Stimulated activated CD4-positive, alpha-beta T cell treated with anti-CD3 and anti-CD28 coated beads, Interleukin-12 subunit alpha, Interleukin-12 subunit beta, amount 100 ng/mL, for 48 hours (primary cell): ENCODE results near the gene UBE2H.

Experiments used
- DNase-seq, 3 donors: peaks; one replicate each; pipeline ENCODE4 v3.0.0-alpha.2; 2020; ENCODE audit warnings: low read depth in 2 of 3, low spot score in 1 of 3

UBE2H gene

DNA sequence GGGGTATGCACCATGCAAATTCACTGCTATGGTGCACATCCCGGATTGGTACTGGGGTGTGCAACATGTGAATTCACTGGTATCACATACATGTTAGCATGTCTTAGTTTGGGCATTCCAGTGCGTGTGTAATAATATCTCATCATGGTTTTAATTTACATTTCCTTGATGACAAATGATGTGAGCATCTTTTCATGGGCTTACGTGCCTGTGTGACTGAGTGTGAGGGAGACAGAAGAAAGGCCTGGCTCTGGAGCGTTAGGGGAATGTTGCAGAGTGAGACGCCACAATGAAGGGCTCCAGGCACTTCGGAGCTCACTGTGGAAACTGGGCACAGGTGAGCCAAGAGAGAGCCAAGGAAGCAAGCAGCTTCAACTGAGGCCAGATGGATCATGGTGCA, 162.6 kb downstream of the UBE2H start:
- no peak for DNase-seq

DNA sequence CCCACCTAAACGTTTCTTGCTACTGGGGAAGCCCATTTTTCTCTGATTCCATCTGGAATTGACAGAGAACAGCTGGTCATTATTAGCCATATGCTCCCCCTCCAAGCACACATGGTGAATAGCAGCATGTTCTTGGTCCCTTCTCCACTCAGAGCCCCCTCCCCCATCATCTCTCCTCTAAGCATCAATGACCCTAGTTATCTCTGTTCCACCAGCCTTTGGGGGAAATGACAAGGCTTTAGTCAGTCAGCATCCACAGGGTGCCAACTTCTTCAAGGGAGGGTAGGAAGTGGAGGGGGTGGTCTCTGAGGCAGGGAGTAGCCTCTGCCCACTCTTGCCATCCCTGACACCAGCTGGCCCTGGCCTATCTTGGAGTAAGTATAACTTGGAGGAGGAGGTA, 163.1 kb downstream of the UBE2H start:
- DNase-seq = no peak

DNA sequence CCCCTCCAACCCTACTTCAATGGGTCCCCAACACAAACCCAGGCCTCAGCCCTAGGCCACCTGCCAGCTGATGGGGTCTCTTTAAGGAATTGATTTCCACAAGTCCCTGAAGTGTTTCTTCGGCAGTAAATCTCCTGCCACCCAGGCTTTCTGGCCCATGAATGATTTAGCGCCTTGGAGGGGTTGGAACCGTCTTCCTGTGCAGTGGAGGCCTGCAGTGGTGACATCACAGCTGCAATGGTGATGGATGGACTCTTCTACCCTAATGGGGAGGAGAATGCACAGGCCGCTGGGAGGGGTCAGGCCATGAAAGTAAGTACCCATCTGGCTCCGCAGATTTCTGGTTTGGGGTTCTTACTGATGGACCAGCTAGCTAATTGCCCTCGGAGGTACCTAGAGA, 163.8 kb downstream of the UBE2H start:
- no peak for DNase-seq

DNA sequence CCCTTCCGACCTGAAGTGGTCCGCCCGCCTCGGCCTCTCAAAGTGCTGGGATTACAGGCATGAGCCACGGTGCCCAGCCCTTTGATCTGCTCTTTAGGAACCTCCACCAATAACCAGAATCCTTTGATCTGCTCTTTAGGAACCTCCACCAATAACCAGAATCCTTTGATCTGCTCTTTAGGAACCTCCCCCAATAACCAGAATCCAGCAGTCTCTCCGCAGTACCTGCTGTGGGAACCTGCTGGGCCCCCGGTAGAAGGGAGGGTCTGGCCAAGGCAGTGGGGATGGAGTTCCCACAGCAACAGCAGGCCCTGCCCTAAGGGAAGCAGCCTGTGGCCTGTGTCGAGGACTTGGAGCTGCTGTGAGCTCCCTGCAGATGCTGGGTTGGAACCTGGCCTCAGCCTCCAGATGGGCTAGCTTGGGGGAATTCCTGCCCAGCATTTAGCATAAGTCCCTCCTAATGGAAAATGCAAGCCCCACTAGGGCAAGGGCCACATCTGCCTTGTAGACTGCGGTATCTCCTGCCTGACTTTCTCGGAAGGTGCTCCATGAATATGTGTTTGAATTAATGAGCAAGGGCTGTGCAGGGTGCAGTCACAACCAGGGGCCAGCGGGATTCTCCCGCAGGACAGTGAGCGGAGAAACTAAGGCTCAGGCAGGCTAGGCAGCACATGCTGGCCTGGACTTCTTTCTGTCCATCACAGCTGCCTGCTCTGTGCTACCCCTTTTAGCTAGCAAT, 165.8 kb downstream of the UBE2H start:
- DNase-seq = no peak

DNA sequence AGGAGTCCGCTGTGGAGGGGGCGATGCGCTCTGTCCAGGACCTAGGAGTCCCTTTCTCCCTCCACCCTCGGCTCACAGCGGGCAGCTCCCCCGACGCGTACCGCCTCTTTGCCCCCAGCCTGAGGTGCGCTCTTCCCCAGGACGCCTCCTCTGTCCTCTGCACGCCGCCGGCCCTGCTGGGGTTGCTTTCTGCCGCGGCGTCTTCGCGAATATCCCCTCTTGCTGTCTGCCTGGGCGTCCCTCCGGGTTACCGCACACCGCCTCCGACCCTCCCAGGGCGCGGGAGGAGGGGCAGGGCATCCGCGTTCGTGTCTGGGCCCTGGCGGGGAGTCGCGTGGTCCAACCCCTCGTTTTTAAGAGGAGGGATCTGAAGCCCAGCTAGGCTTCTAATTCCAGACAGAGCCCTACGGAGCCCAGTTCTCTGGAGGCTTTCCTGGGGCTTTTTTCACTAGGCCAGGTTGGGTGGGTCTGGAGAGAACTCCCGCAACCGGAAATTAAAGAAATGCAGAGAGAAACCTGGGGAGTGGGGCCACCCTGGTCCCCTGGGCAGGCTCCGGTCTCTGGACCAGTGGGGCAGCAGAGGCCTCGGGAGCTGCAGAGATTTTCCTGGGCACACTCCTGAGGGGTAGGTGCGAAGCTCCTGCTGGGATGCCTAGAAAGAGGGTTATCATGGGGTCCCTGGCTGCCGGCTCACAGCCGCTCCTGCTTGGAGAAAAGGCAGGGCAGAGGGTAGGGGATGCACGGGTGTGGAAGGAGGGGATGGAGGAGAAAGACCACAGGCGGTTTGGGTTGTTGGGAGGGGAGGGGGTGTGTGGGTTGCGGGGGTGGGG, 166.9 kb downstream of the UBE2H start:
- DNase-seq = no peak

DNA sequence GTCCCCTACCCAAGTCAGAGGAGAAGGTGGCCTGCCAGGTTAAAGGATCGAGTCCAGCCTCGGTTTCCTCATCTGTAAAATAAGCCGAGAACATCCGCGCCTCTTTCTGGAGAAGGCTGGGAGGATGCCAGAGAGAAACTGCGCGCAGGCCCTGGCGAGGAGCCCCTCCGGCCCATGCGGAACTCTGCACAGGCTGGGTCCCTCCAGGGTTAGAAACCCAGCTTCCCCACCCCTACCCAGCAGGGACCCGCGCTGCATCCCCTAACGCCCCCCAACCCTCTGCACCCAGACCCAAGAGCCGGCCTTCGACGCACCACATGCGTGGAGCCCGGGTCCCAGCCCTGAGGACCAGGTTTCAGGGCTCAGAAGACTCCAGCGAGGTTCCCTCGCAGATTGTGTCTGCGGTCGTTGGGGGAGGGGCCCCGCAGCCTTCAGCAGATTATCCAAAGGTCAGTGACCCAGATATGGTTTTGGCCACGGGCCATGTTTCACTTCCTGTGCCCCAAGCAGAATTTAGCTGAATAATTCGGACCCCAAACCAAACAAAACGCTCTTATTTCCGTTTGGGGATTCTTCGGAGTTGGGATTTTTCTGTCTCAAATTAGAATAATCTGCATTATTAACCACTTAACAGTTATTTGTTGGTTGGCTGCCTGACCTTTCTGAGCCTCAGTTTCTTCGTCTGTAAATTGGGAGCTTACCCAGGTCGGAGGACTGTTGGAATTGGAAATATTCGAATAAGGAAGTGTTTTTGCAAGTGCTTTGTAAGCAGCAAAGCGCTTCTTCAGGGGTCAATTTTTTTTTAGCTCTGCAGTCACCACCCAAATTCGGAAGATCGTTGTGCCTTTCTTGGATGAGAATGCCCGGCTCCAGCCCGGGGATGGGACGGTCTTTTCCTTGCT, 167.7 kb downstream of the UBE2H start:
- DNase-seq = no peak

DNA sequence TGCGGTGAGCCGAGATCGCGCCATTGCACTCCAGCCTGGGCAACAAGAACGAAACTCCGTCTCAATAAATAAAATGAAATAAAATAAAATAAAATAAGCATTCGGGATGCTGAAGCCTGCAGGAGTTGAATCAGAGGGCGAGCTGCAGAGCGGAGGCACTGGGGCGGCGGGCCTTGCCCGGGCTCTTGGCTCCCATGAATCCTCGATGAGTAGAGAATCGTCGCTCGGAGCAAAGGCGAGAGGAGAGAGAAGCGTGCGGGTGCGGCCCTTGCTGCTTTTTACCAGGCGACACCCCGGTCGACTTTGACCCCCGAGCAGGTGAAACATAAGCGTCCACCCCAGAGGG, 168.3 kb downstream of the UBE2H start:
- no peak for DNase-seq

DNA sequence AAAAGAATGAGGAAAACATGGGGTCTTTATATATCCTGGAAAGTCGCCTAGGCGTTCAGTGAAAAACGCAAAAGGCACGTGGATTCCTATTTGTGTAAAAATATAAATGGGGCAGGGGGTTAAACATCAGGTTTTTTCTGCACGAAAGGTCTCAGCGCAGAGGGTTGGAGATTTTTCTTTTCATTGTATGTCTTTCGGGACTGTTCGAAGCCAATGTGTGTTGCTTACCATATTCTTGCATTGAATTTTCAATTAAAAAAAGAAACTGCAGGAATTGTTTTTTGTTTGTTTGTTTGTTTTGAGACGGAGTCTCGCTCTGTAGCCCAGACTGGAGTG, 169.2 kb downstream of the UBE2H start:
- DNase-seq = no peak

DNA sequence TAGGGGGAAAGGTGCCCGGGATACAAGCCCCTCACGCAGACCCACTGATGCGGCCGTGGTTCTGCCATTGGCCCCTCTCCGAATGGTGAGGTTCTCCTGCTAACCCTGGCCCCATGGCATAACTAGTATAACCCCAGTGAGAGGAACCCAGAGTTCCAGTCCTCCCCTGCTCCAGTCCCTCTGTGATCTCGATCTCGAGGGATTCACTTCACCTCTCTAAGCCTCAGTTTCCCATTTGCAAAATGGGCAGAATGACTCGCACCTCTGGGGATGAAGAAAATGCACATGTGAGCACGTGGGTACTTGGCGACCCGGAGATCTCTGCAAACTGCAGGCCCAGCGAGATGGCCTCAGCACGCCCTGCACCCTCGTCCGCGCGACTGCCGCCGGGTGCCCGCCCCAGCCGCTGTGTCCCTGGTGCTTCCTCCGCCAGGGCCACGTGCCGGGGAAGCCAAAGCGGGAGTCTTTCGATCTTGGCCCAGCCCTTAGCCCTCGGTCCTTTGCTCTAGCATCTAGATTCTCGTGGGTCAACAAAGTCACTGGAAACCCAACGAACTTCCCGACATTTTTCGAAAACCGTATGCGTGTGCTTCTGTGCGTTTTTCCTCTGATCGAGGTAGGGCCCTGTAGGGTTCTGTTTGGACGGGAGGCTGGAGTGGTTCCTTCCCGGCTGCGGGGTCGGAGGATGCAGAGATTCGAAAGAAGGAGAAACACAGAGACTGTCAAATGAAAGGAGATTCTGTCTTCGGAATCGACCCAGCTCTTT, 169.8 kb downstream of the UBE2H start:
- no peak for DNase-seq

DNA sequence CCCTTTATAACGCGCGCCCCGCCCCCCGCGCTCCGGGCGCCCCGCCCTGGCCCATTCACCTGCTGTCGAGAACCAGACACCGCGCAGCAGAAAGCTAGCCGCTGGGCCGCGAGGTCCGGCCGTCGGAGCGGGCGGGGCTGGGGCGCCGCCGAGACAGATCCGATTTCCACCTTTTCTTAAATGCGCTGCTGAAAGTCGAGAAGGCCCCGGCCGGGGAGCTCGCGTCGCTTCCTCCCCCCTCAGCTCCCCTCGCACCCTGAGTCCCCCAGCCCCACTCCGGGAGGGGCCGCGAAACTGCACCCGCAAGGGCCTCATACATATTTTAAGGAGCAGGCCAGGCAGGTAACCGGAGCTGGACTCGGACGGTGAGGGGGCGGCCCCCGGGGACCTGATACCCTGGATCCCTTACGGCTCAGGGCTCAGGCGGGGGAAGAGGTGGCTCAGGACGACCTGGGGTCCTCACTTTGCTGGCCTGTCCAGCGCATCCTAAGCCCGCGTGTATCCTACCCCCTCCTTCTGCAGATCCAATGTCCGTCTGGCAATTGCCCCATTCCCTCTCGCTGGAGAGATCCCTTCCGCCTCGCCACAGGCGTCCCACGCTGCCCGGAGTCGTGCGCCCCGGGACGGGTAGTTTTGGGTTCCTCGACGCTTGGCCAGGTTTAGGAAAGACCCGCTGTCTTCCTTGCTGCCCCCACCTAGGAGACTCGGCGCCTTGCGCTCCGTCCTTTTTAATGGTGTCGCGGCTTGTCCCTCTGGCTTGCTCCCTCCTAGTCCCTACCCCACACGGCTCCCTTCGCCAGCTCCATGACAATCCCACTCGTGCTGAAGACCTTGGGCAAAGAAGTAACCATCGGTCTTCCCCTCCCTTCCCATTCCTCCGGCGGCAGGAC, 170.6 kb downstream of the UBE2H start:
- no peak for DNase-seq

DNA sequence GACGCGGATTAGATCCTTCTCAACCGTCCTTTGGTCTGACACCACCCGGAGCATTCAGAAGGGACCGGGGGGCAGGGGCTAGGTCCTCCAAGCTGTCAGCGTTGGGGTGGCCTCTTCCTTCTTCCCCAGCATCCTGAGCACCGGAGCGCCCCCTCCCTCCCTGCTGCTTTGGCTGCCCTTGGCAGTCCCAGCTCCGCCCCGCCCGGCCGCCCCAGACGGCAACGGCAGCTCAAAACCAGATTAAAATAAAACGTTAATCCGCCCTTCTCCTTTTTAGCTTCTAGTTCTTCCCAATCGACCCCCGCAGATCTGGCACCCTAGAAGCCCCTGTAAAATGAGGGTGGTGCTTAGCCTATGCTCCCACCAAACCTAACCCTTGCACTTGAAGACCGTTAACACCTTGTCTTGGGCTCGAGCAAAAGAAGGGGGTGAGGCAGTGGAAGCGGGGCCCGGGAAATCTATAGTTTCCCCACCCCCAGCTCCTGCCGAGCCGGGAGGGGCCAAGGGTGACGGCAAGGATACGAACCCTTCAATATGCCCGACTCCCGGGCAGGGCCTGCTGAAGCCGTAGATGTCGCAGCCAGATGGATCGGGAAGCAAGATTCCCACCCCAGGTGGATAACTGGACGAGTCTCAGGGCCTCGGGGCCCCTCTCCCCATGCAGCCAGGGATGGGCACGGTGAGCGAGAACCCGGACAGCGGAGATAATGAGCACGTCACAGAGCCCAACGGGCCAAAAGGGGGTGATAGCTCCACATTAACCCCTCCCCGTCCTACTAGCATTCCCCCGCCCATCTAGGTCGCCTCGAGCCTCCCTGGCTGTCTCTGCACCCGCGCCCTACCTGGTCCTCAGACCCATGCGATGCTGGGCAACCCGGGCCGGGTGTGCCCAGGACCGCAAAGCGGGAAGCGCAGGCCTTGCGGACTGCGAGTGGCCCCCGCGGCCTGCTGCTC, 171.5 kb downstream of the UBE2H start:
- no peak for DNase-seq
